Measurements from ENCODE around the gene ZMYND8.
A peak's percentile ranks its signal among the peaks of the same experiment; 100 is the strongest.

ZMYND8 gene

GRCh38 chr20:47204008-47204849 lies 152.3 kb downstream of the ZMYND8 start:
- DNase-seq (ENCODE audit: low read depth) = peak; percentile 74
- H3K4me3 ChIP-seq (ENCODE audit: control insufficient read depth, low read depth, low read length) = no peak overlapping the region
- no peak for TF ChIP-seq CTCF (conservative IDR thresholded peaks at IDR 0.05; ENCODE audit: control insufficient read depth, insufficient read depth, low read depth, low read length)

- no peak for TF ChIP-seq CTCF (conservative IDR thresholded peaks at IDR 0.05; ENCODE audit: control insufficient read depth, insufficient read depth, low read depth, low read length)
- H3K4me3 ChIP-seq (ENCODE audit: control insufficient read depth, low read depth, low read length) = no peak overlapping the region
Measured at GRCh38 chr20:47202733-47203667, 153.5 kb downstream of the ZMYND8 start.

GRCh38 chr20:47201074-47201730 lies 155.3 kb downstream of the ZMYND8 start:
- no peak for TF ChIP-seq CTCF (conservative IDR thresholded peaks at IDR 0.05; ENCODE audit: control insufficient read depth, insufficient read depth, low read depth, low read length)
- no peak for DNase-seq (ENCODE audit: low read depth)

More at GRCh38 chr20:47202733-47203667, 153.5 kb downstream of the ZMYND8 start:
- no peak for DNase-seq (ENCODE audit: low read depth)

GRCh38 chr20:47198996-47199552 lies 157.4 kb downstream of the ZMYND8 start:
- no peak for TF ChIP-seq CTCF (conservative IDR thresholded peaks at IDR 0.05; ENCODE audit: control insufficient read depth, insufficient read depth, low read depth, low read length)
- H3K4me3 ChIP-seq (ENCODE audit: control insufficient read depth, low read depth, low read length) = no peak overlapping the region
- no peak for DNase-seq (ENCODE audit: low read depth)

More at GRCh38 chr20:47201074-47201730, 155.3 kb downstream of the ZMYND8 start:
- no peak overlapping the region for H3K4me3 ChIP-seq (ENCODE audit: control insufficient read depth, low read depth, low read length)

GRCh38 chr20:47198254-47198671 lies 158.2 kb downstream of the ZMYND8 start:
- no peak for TF ChIP-seq CTCF (conservative IDR thresholded peaks at IDR 0.05; ENCODE audit: control insufficient read depth, insufficient read depth, low read depth, low read length)
- no peak overlapping the region for H3K4me3 ChIP-seq (ENCODE audit: control insufficient read depth, low read depth, low read length)
- DNase-seq (ENCODE audit: low read depth) = peak; percentile 45
